Stimulated activated CD8-positive, alpha-beta memory T cell treated with anti-CD3 and anti-CD28 coated beads, Interleukin-2, amount 100 ng/mL, for 48 hours (primary cell): ENCODE data around the gene RGCC.
"Not testable (repeated sequence)": the region's sequence is repeated elsewhere in the genome, so short reads cannot be mapped to it uniquely, and the experiment has no call there.

Source experiments
- DNase-seq, 2 donors: peaks; one replicate each; pipeline ENCODE4 v3.0.0-alpha.2; 2020; ENCODE audit warnings: low read depth in 2 of 2

RGCC gene

GRCh38 chr13:41456768-41457588 is at the start of gene RGCC:
TSS of gene RGCC (plus strand) at chr13:41457550. CDS start at chr13:41457708, 158 bp downstream.
- DNase-seq, result peak; percentile 92

GRCh38 chr13:41408121-41408520 is 49.2 kb upstream of the RGCC start:
- no peak for DNase-seq

GRCh38 chr13:41408746-41409145 is 48.6 kb upstream of the RGCC start:
- DNase-seq, result no peak

GRCh38 chr13:41409611-41410010 is 47.7 kb upstream of the RGCC start:
- DNase-seq, result no peak

- no peak for DNase-seq
Observed at GRCh38 chr13:41411060-41411459, 46.3 kb upstream of the RGCC start.

- DNase-seq, result no peak
Observed at GRCh38 chr13:41411522-41411921, 45.8 kb upstream of the RGCC start.

- DNase-seq, result no peak
Observed at GRCh38 chr13:41413872-41414271, 43.5 kb upstream of the RGCC start.

- no peak for DNase-seq
Observed at GRCh38 chr13:41416276-41416675, 41.1 kb upstream of the RGCC start.

- no peak for DNase-seq
Observed at GRCh38 chr13:41418027-41418426, 39.3 kb upstream of the RGCC start.

- no peak for DNase-seq
Observed at GRCh38 chr13:41418731-41419130, 38.6 kb upstream of the RGCC start.

GRCh38 chr13:41419206-41419605 is 38.1 kb upstream of the RGCC start:
- DNase-seq, result no peak

GRCh38 chr13:41420146-41420545 is 37.2 kb upstream of the RGCC start:
- no peak for DNase-seq

GRCh38 chr13:41421330-41421729 is 36.0 kb upstream of the RGCC start:
- DNase-seq, result not testable (repeated sequence)

- DNase-seq, result not testable (repeated sequence)
Observed at GRCh38 chr13:41421983-41422382, 35.4 kb upstream of the RGCC start.

- not testable (repeated sequence) for DNase-seq
Observed at GRCh38 chr13:41423259-41423658, 34.1 kb upstream of the RGCC start.

- DNase-seq, result not testable (repeated sequence)
Observed at GRCh38 chr13:41424675-41425074, 32.7 kb upstream of the RGCC start.

- no peak for DNase-seq
Observed at GRCh38 chr13:41426047-41426446, 31.3 kb upstream of the RGCC start.

GRCh38 chr13:41427666-41428065 is 29.7 kb upstream of the RGCC start:
- no peak for DNase-seq

GRCh38 chr13:41428155-41428554 is 29.2 kb upstream of the RGCC start:
- DNase-seq, result peak; percentile 11 to 30

- not testable (repeated sequence) for DNase-seq
Observed at GRCh38 chr13:41434030-41434429, 23.3 kb upstream of the RGCC start.

GRCh38 chr13:41434831-41435520 is 22.4 kb upstream of the RGCC start:
- DNase-seq, result no peak

- no peak for DNase-seq
Observed at GRCh38 chr13:41443969-41444368, 13.4 kb upstream of the RGCC start.

- no peak for DNase-seq
Observed at GRCh38 chr13:41452462-41452861, 4.9 kb upstream of the RGCC start.
